HepG2 (cell line): ENCODE results near the gene XRCC1. TPM values are rescaled to one million over a fixed set of nuclear protein-coding genes. Genes with fewer than 3 reads are reported as not detected.

ENCODE experiments used
- ATAC-seq: fragments of 200-7000 bp; cut with Tn5 transposase; 3 replicates; pipeline ENCODE4 v1.9.1; 2020; ENCODE audit warnings: mild to moderate bottlenecking, moderate library complexity
- BruUV-seq: library from RNA; stranded (reverse); fragments of 400-500 nt; replicated peaks from 2 replicates; lab custom pipeline; 2021; lab: Mats Ljungman, UMichigan
- CTCF ChIA-PET: fragments of 300-600 bp; formaldehyde crosslinking; extraction: SDS; loops from one replicate; lab custom pipeline; 2021; ENCODE audit warnings: low total read pairs, inconsistent platforms, low intra/inter-chr PET ratio; lab: Yijun Ruan, JAX
- POLR2A ChIA-PET: fragments of 350-600 bp; sonication (Branson Sonifier 250); formaldehyde crosslinking; loops from one replicate; lab custom pipeline; 2020; ENCODE audit warnings: antibody characterized with exemption, inconsistent platforms; lab: Yijun Ruan, JAX
- DNase-seq: peaks from one replicate; pipeline ENCODE4 v3.0.0-alpha.2; 2015; ENCODE audit warnings: low spot score
- FAIRE-seq: peaks from 3 replicates; lab custom pipeline; 2011; peaks lifted over from hg19 to GRCh38; lab: Jason Lieb, UNC
- H2AFZ ChIP-seq: one replicate; pipeline ENCODE4 v1.6.1; 2011; ENCODE audit warnings: low read length, inconsistent platforms
- H3K27ac ChIP-seq: fragments of 300-600 bp; 3 replicates; pipeline ENCODE4 v1.8.0; 2011; ENCODE audit warnings: mixed run types, mild to moderate bottlenecking, mixed read lengths, low read length, inconsistent platforms; ENCODE audit not compliant: insufficient read depth; ENCODE audit errors: extremely low read length
- H3K27me3 ChIP-seq, 2 experiments: fragments of 200-600 bp in 1 of 2; 2 replicates in 1 of 2; 3 replicates in 1 of 2; pipeline versions ENCODE4 v1.6.0 to v1.8.0; 2011; ENCODE audit warnings: low read length in 2 of 2, mild to moderate bottlenecking in 2 of 2, moderate library complexity in 2 of 2, inconsistent platforms in 1 of 2; ENCODE audit not compliant: insufficient read depth in 2 of 2, control insufficient read depth in 1 of 2
- H3K36me3 ChIP-seq, 2 experiments: fragments of 200-600 bp in 1 of 2; replicated peaks in 1 of 2; 2 replicates in 1 of 2; 3 replicates in 1 of 2; pipeline versions ENCODE4 v1.5.1 to v1.8.0; 2011; ENCODE audit warnings: low read length in 2 of 2, inconsistent platforms in 1 of 2; ENCODE audit not compliant: insufficient read depth in 2 of 2, control insufficient read depth in 1 of 2
- H3K4me1 ChIP-seq: 2 replicates; pipeline ENCODE4 v1.5.1; 2012; ENCODE audit warnings: low read length, inconsistent platforms; ENCODE audit not compliant: insufficient read depth
- H3K4me2 ChIP-seq: 2 replicates; pipeline ENCODE4 v1.6.0; 2011; ENCODE audit warnings: low read depth, low read length, inconsistent platforms
- H3K4me3 ChIP-seq, 3 experiments: fragments of 200-600 bp in 1 of 3; sonication (generic), shearing (Covaris generic) in 1 of 3; replicated peaks in 1 of 3; 2 replicates each; pipeline ENCODE4 v1.5.1; 2011 to 2016; ENCODE audit warnings: low read length in 3 of 3, inconsistent platforms in 2 of 3, low read depth in 2 of 3, mild to moderate bottlenecking in 2 of 3, control low read depth in 1 of 3, mixed read lengths in 1 of 3; ENCODE audit not compliant: insufficient read depth in 1 of 3
- H3K79me2 ChIP-seq: one replicate; pipeline ENCODE4 v1.6.1; 2011; ENCODE audit warnings: low read length, inconsistent platforms; ENCODE audit not compliant: insufficient read depth
- H3K9ac ChIP-seq: 2 replicates; pipeline ENCODE4 v1.6.0; 2011; ENCODE audit warnings: mild to moderate bottlenecking, low read depth, low read length, inconsistent platforms; ENCODE audit not compliant: insufficient read depth
- H3K9me3 ChIP-seq: 2 replicates; pipeline ENCODE4 v1.5.1; 2012; ENCODE audit warnings: mild to moderate bottlenecking, low read length
- H4K20me1 ChIP-seq: 2 replicates; pipeline ENCODE4 v1.6.0; 2011; ENCODE audit warnings: inconsistent platforms, mild to moderate bottlenecking, low read length, moderate library complexity; ENCODE audit not compliant: insufficient read depth
- EEA1 ChIP-seq: sonication (generic); formaldehyde crosslinking; IDR thresholded peaks from 2 replicates; pipeline ENCODE4 v1.5.1; 2020; ENCODE audit warnings: mild to moderate bottlenecking, missing genetic modification reagents, borderline replicate concordance
- ZNF317 ChIP-seq: sonication (generic); formaldehyde crosslinking; IDR thresholded peaks from 2 replicates; pipeline ENCODE4 v1.5.0; 2020; ENCODE audit warnings: mild to moderate bottlenecking, missing genetic modification reagents
- ZNF629 ChIP-seq: sonication (generic); formaldehyde crosslinking; conservative IDR thresholded peaks from 2 replicates; pipeline ENCODE4 v1.5.0; 2020; ENCODE audit warnings: missing genetic modification reagents
- ZNF883 ChIP-seq: sonication (generic); formaldehyde crosslinking; IDR thresholded peaks from 2 replicates; pipeline ENCODE4 v1.5.1; 2020; ENCODE audit warnings: mild to moderate bottlenecking, missing genetic modification reagents; ENCODE audit errors: not compliant biosample characterization
- WGBS: methylation state at CpG from one replicate; pipeline ENCODE4 v1.1.6; 2017; ENCODE audit warnings: low lambda C conversion rate; 5-methylcytosine and 5-hydroxymethylcytosine counted together
- in situ Hi-C: cut with HindIII; loops from 2 replicates; pipeline ENCODE4 v1.10.0; 2017; ENCODE audit warnings: low pct_unique_long_range_greater_than_20kb; ENCODE audit not compliant: extremely low pct_ligation_motif_present
- intact Hi-C: fragments of 100-400 bp; cut with micrococcal nuclease; formaldehyde crosslinking; loops from one replicate; pipeline ENCODE4 v1.10.0; 2022; ENCODE audit not compliant: unreplicated experiment
- polyA plus RNA-seq, 8 experiments: library from polyadenylated mRNA; depleted of rRNA in 3 of 8; stranded (reverse) in 7 of 8; unstranded in 1 of 8; fragments of >200 nt; fragmentation: Illumina TruSeq in 4 of 8; extraction: Trizol in 4 of 8; gene quantifications; 2 replicates each; pipeline versions ENCODE4 v1.2.1 to v1.2.3, GENCODE V29; 2011 to 2016; ENCODE audit warnings: low read depth in 4 of 8, missing spikeins in 1 of 8, mixed read lengths in 1 of 8; ENCODE audit not compliant: insufficient read depth in 1 of 8
- total RNA-seq, 5 experiments: library from RNA; depleted of rRNA; stranded (reverse); fragments of >200 nt; fragmentation: Illumina TruSeq; extraction: Trizol; gene quantifications; 2 replicates each; pipeline ENCODE4 v1.2.3, GENCODE V29; 2016; ENCODE audit warnings: low read depth in 1 of 5
- TF ChIP-seq, protein P1 (sequence below): sonication (generic); formaldehyde crosslinking; conservative IDR thresholded peaks from 2 replicates; pipeline ENCODE4 v1.8.0; 2022; ENCODE audit warnings: low read depth, missing genetic modification reagents
- TF ChIP-seq, protein P2 (sequence below): sonication (generic); formaldehyde crosslinking; conservative IDR thresholded peaks from 2 replicates; pipeline ENCODE4 v1.4.0; 2020; ENCODE audit warnings: mild to moderate bottlenecking, missing genetic modification reagents, moderate library complexity

Gene XRCC1
- total and polyA plus RNA-seq, 2 of the 13 experiments (the other 11 are each of a cell fraction or from before 2014, with no cell fraction given): 24.7 to 26.3 TPM

DNA sequence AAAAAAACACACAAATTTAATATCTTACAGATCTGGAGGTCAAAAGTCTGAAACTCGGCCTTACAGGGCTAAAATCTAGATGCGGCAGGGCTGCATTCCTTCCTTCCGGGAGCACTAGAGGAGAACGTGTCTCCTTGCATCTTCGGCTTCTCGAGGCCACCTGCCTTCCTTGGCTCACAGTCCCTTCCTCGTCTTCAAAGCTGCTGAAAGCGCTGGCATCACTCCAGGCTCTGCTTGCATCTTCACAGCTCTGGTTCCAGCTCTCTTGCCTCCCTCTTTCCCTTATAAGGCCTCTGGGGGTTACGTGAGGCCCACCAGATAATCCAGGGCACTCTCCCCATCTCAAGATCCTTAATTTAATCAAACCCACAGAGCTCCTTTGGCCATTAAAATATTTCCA, 10.5 kb downstream of the XRCC1 start (continued):
- TF ChIP-seq EEA1: no peak
- TF ChIP-seq, protein P1, sequence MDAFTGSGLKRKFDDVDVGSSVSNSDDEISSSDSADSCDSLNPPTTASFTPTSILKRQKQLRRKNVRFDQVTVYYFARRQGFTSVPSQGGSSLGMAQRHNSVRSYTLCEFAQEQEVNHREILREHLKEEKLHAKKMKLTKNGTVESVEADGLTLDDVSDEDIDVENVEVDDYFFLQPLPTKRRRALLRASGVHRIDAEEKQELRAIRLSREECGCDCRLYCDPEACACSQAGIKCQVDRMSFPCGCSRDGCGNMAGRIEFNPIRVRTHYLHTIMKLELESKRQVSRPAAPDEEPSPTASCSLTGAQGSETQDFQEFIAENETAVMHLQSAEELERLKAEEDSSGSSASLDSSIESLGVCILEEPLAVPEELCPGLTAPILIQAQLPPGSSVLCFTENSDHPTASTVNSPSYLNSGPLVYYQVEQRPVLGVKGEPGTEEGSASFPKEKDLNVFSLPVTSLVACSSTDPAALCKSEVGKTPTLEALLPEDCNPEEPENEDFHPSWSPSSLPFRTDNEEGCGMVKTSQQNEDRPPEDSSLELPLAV (CRISPR knock-in tag): no peak
- TF ChIP-seq, protein P2, sequence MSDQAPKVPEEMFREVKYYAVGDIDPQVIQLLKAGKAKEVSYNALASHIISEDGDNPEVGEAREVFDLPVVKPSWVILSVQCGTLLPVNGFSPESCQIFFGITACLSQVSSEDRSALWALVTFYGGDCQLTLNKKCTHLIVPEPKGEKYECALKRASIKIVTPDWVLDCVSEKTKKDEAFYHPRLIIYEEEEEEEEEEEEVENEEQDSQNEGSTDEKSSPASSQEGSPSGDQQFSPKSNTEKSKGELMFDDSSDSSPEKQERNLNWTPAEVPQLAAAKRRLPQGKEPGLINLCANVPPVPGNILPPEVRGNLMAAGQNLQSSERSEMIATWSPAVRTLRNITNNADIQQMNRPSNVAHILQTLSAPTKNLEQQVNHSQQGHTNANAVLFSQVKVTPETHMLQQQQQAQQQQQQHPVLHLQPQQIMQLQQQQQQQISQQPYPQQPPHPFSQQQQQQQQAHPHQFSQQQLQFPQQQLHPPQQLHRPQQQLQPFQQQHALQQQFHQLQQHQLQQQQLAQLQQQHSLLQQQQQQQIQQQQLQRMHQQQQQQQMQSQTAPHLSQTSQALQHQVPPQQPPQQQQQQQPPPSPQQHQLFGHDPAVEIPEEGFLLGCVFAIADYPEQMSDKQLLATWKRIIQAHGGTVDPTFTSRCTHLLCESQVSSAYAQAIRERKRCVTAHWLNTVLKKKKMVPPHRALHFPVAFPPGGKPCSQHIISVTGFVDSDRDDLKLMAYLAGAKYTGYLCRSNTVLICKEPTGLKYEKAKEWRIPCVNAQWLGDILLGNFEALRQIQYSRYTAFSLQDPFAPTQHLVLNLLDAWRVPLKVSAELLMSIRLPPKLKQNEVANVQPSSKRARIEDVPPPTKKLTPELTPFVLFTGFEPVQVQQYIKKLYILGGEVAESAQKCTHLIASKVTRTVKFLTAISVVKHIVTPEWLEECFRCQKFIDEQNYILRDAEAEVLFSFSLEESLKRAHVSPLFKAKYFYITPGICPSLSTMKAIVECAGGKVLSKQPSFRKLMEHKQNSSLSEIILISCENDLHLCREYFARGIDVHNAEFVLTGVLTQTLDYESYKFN (CRISPR knock-in tag): no peak
- TF ChIP-seq ZNF883 (CRISPR knock-in tag): no peak

DNA sequence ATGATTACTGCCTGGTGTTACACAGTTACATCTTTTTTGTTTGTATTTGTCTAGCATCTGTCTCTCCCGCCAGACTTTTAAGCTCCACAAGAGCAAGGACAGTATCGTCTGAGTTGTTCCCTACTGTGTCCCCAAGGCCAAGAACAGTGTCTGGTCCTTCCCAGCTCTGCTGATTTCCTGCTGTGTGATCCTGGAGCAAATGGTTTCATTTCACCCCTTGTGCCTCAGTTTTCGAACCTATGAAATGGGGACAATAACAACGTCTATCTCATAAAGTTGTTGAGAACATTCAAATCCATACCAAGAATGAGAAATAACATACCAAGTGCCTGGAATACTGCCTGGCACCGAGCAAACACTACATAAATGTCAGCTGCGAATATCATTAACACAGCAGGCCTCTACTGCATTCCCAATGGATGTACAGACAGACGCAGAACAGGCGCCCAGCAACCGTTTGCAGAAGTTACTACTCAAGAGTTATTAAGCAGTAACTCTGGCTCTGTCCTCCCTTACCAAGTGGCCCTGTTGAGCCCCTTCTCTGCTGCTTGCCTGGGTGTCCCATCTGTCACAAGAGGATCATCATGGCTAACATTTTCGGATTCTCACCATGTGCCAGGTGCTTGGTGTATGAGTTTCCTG, 11.4 kb downstream of the XRCC1 start:
- no peak for TF ChIP-seq ZNF317 (CRISPR knock-in tag)
- peak; percentile 32; the same call in 1 of the 2 replicates for TF ChIP-seq ZNF629 (CRISPR knock-in tag)
- no peak overlapping the region for H3K4me2 ChIP-seq
- H3K9me3 ChIP-seq: no peaks in the 10 kb centered on the region
- BruUV-seq: no TSS peak
- no peak for FAIRE-seq
- H3K4me1 ChIP-seq: no peaks in the 10 kb centered on the region
- H3K79me2 ChIP-seq: no peaks in the 10 kb centered on the region
- H3K27ac ChIP-seq: no peak overlapping the region
- intact Hi-C loops (no loop called here), in situ Hi-C loops (no loop called here)
- H4K20me1 ChIP-seq: no peaks in the 10 kb centered on the region
- no peak overlapping the region for H3K9ac ChIP-seq
- no peaks in the 10 kb centered on the region for H3K27me3 ChIP-seq
- DNase-seq: no peak
- peaks cover 1 to 24% of the 10 kb centered on the region in 2 experiments; a peak in 3 of 5 replicates for H3K36me3 ChIP-seq
- ATAC-seq: no peak
- ChIA-PET CTCF (no interaction called here), POLR2A (no interaction called here)
- no peak overlapping the region for H3K4me3 ChIP-seq
- H2AFZ ChIP-seq: no peak overlapping the region
- WGBS: 85% methylated on average over 9 of the region's 10 CpGs
